GM12878 (cell line): ENCODE measurements around the gene ATXN1. TPM values are rescaled to one million over a fixed set of nuclear protein-coding genes. Genes with fewer than 3 reads are reported as not detected.

Source experiments
- ATAC-seq: fragments of 200-7000 bp; cut with Tn5 transposase; 3 replicates; pipeline ENCODE4 v1.9.1; 2020; ENCODE audit warnings: mild to moderate bottlenecking, moderate library complexity
- BruUV-seq: library from RNA; stranded (reverse); fragments of 400-500 nt; replicated peaks from 2 replicates; lab custom pipeline; 2021; lab: Mats Ljungman, UMichigan
- CTCF ChIA-PET: fragments of 300-600 bp; sonication (Branson Sonifier 250); formaldehyde crosslinking; extraction: SDS; loops from one replicate; lab custom pipeline; 2021; ENCODE audit warnings: inconsistent platforms; lab: Yijun Ruan, JAX
- POLR2A ChIA-PET: fragments of 350-600 bp; formaldehyde crosslinking; extraction: SDS; loops from one replicate; lab custom pipeline; 2021; ENCODE audit warnings: inconsistent platforms; lab: Charles Lee
- RAD21 ChIA-PET: fragments of 300-600 bp; sonication (Branson Sonifier 250); formaldehyde crosslinking; loops from one replicate; lab custom pipeline; 2023; ENCODE audit warnings: antibody characterized with exemption; ENCODE audit not compliant: unreplicated experiment; lab: Charles Lee
- SMC1A ChIA-PET: fragments of 300-600 bp; sonication (Branson Sonifier 250); formaldehyde crosslinking; loops from one replicate; lab custom pipeline; 2023; ENCODE audit not compliant: unreplicated experiment, uncharacterized antibody; lab: Charles Lee
- DNase-seq: peaks from one replicate; pipeline ENCODE4 v3.0.0-alpha.2; 2011; ENCODE audit warnings: low read depth, low spot score
- FAIRE-seq: peaks from 3 replicates; lab custom pipeline; 2011; peaks lifted over from hg19 to GRCh38; lab: Jason Lieb, UNC
- H2AFZ ChIP-seq: 2 replicates; pipeline ENCODE4 v1.6.0; 2011; ENCODE audit warnings: low read depth, low read length, control low read depth; ENCODE audit not compliant: control insufficient read depth
- H3K27ac ChIP-seq: 2 replicates; pipeline ENCODE4 v1.5.1; 2011; ENCODE audit warnings: control low read depth; ENCODE audit not compliant: control insufficient read depth, insufficient read depth
- H3K27me3 ChIP-seq, 2 experiments: replicated peaks in 1 of 2; 2 replicates each; pipeline versions ENCODE4 v1.6.0 to v1.6.1; 2011; ENCODE audit warnings: low read length in 1 of 2; ENCODE audit not compliant: control insufficient read depth in 2 of 2, insufficient read depth in 2 of 2
- H3K36me3 ChIP-seq, 2 experiments: 2 replicates each; pipeline ENCODE4 v1.5.1; 2011; ENCODE audit warnings: low read length in 1 of 2; ENCODE audit not compliant: control insufficient read depth in 2 of 2, insufficient read depth in 2 of 2
- H3K4me1 ChIP-seq: 2 replicates; pipeline ENCODE4 v1.6.1; 2011; ENCODE audit warnings: mild to moderate bottlenecking, low read length, moderate library complexity, mixed read lengths; ENCODE audit not compliant: control insufficient read depth, insufficient read depth
- H3K4me2 ChIP-seq: 2 replicates; pipeline ENCODE4 v1.6.0; 2011; ENCODE audit warnings: control low read depth; ENCODE audit not compliant: control insufficient read depth, insufficient read depth
- H3K4me3 ChIP-seq: fragments of 200-600 bp; sonication (generic); 2 replicates; pipeline ENCODE4 v1.5.1; 2016
- H3K79me2 ChIP-seq: 2 replicates; pipeline ENCODE4 v1.6.0; 2011; ENCODE audit warnings: low read length; ENCODE audit not compliant: control insufficient read depth, insufficient read depth
- H3K9ac ChIP-seq: 2 replicates; pipeline ENCODE4 v1.8.0; 2011; ENCODE audit warnings: low read length, control low read depth, mixed read lengths; ENCODE audit not compliant: control insufficient read depth, insufficient read depth
- H3K9me3 ChIP-seq: replicated peaks from 3 replicates; pipeline ENCODE4 v1.5.1; 2011; ENCODE audit warnings: mild to moderate bottlenecking, low read length; ENCODE audit not compliant: control insufficient read depth, insufficient read depth
- H4K20me1 ChIP-seq: 2 replicates; pipeline ENCODE4 v1.6.0; 2011; ENCODE audit not compliant: control insufficient read depth, insufficient read depth
- RBBP5 ChIP-seq: fragments of 200-600 bp; sonication (generic); conservative IDR thresholded peaks from 2 replicates; pipeline ENCODE4 v1.6.1; 2016
- ZBTB4 ChIP-seq: fragments of 450-650 bp; formaldehyde crosslinking; IDR thresholded peaks from 2 replicates; pipeline ENCODE4 v1.4.0; 2022; ENCODE audit warnings: mild to moderate bottlenecking, moderate library complexity
- WGBS: methylation state at CpG from one replicate; pipeline ENCODE4 v1.1.6; 2016; ENCODE audit warnings: low lambda C conversion rate; ENCODE audit not compliant: insufficient replicate concordance, insufficient coverage; ENCODE audit errors: missing lambda C conversion rate; 5-methylcytosine and 5-hydroxymethylcytosine counted together
- in situ Hi-C: fragments of 300-500 bp; cut with MboI; formaldehyde crosslinking; loops from 9 replicates; pipeline ENCODE4 v1.14.3; 2018; ENCODE audit warnings: mixed read lengths
- intact Hi-C: fragments of 100-400 bp; cut with micrococcal nuclease; formaldehyde crosslinking; loops from one replicate; pipeline ENCODE4 v1.14.2; 2022; ENCODE audit not compliant: unreplicated experiment
- polyA plus RNA-seq, 11 experiments: library from polyadenylated mRNA; depleted of rRNA in 4 of 11; unstranded in 6 of 11; stranded (reverse) in 5 of 11; fragments of >200 nt; fragmentation: Nextera tagmentation in 4 of 11; fragmentation: Illumina TruSeq in 1 of 11; extraction: Ambion mirVana in 4 of 11; extraction: Trizol in 1 of 11; gene quantifications; 1 replicate in 1 of 11; 2 replicates in 10 of 11; pipeline versions ENCODE4 v1.2.1 to v1.2.3, GENCODE V29; 2011 to 2016; ENCODE audit warnings: inconsistent platforms in 2 of 11, missing spikeins in 2 of 11, low read depth in 1 of 11
- total RNA-seq, 4 experiments: library from RNA; depleted of rRNA in 3 of 4; stranded (reverse); fragments of >200 nt in 3 of 4; fragmentation: Illumina TruSeq in 1 of 4; extraction: Trizol in 1 of 4; gene quantifications; 2 replicates each; pipeline versions ENCODE4 v1.2.1 to v1.2.3, GENCODE V29; 2013 to 2021

The ATXN1 gene
- total and polyA plus RNA-seq, 10 of the 15 experiments (the other 5 are each of a cell fraction or from before 2014, with no cell fraction given): 12.2 to 51.2 (median 20.5) TPM

GRCh38 chr6:16369140-16369745 lies 392.0 kb downstream of the ATXN1 start:
- no peak for DNase-seq
- Histone ChIP-seq H3K4me2 (no peak overlapping the region), H3K79me2 (peaks cover 2% of the 10 kb centered on the region; the same call in 1 of the 2 replicates), H3K4me3 (no peak overlapping the region), H4K20me1 (no peaks in the 10 kb centered on the region), H2AFZ (no peak overlapping the region), H3K36me3 (peaks cover 0 to 1% of the 10 kb centered on the region in 2 experiments; a peak in 3 of 4 replicates), H3K27me3 (no peaks in the 10 kb centered on the region), H3K9me3 (peaks cover 2% of the 10 kb centered on the region; the same call in 2 of the 3 replicates), H3K4me1 (no peaks in the 10 kb centered on the region), H3K9ac (no peak overlapping the region), H3K27ac (no peak overlapping the region)
- in situ Hi-C loops: no loop called here
- no peak for FAIRE-seq
- TF ChIP-seq RBBP5 (no peak), ZBTB4 (no peak)
- intact Hi-C loops: no loop called here
- ChIA-PET CTCF (interaction anchor here (0.6 to 1.6 kb wide), 5 partner anchors 30 to 402 kb away, joined by 3 to 10 read pairs (median 3); no protein-coding TSS in a partner anchor), POLR2A (interaction anchor here (1.3 kb wide), 1 partner anchor 12 kb away, joined by 4 read pairs; no protein-coding TSS in a partner anchor), SMC1A (interaction anchor here (0.6 to 2.6 kb wide), 9 partner anchors 12 to 394 kb away, joined by 3 to 9 read pairs (median 5); no protein-coding TSS in a partner anchor), RAD21 (interaction anchor here (0.7 to 2.9 kb wide), 2 partner anchors 36 to 394 kb away, joined by 3 to 13 read pairs; no protein-coding TSS in a partner anchor)
- BruUV-seq: no TSS peak
- no peak for ATAC-seq
- WGBS: 90% methylated on average over 8 of the region's 8 CpGs
